Fibroblast of lung (primary cell): Measurements from ENCODE around the gene USP53. TPM values are rescaled to one million over a fixed set of nuclear protein-coding genes. Genes with fewer than 3 reads are reported as not detected.

ENCODE experiments used
- DNase-seq, 2 donors: peaks; one replicate each; pipeline versions ENCODE4 v3.0.0 to v3.0.0-alpha.2; 2010; ENCODE audit warnings: low read depth in 2 of 2
- H2AFZ ChIP-seq: 2 replicates; pipeline ENCODE4 v1.5.1; 2012; ENCODE audit warnings: low read length, control low read depth, inconsistent platforms
- H3K27ac ChIP-seq: 2 replicates; pipeline ENCODE4 v1.5.1; 2011; ENCODE audit warnings: low read length, control low read depth; ENCODE audit not compliant: insufficient read depth
- H3K27me3 ChIP-seq: 2 replicates; pipeline ENCODE4 v1.5.1; 2011; ENCODE audit warnings: mild to moderate bottlenecking, low read length; ENCODE audit not compliant: control insufficient read depth, insufficient read depth
- H3K36me3 ChIP-seq: 2 replicates; pipeline ENCODE4 v1.5.1; 2011; ENCODE audit warnings: low read length; ENCODE audit not compliant: control insufficient read depth, insufficient read depth
- H3K4me1 ChIP-seq: 2 replicates; pipeline ENCODE4 v1.5.1; 2011; ENCODE audit warnings: low read length; ENCODE audit not compliant: control insufficient read depth, insufficient read depth; ENCODE audit errors: extremely low read depth
- H3K4me2 ChIP-seq: 2 replicates; pipeline ENCODE4 v1.5.1; 2011; ENCODE audit warnings: low read length, control low read depth; ENCODE audit not compliant: insufficient read depth; ENCODE audit errors: extremely low read depth
- H3K4me3 ChIP-seq, 4 experiments: fragments of 200-600 bp in 1 of 4; sonication (generic) in 1 of 4; replicated peaks in 1 of 4; 2 replicates each; pipeline ENCODE4 v1.5.1; 2011 to 2016; ENCODE audit warnings: low read length in 4 of 4, low read depth in 3 of 4, mild to moderate bottlenecking in 3 of 4, control low read depth in 2 of 4, inconsistent platforms in 1 of 4, mixed read lengths in 1 of 4; ENCODE audit not compliant: insufficient read depth in 1 of 4; ENCODE audit errors: control extremely low read depth in 1 of 4
- H3K79me2 ChIP-seq: 2 replicates; pipeline ENCODE4 v1.5.1; 2012; ENCODE audit warnings: mild to moderate bottlenecking, low read length, inconsistent platforms; ENCODE audit not compliant: control insufficient read depth, insufficient read depth
- H3K9ac ChIP-seq: 2 replicates; pipeline ENCODE4 v1.5.1; 2011; ENCODE audit warnings: mild to moderate bottlenecking, low read length, control low read depth; ENCODE audit not compliant: insufficient read depth
- H3K9me3 ChIP-seq: 2 replicates; pipeline ENCODE4 v1.5.1; 2012; ENCODE audit warnings: low read depth, low read length; ENCODE audit not compliant: control insufficient read depth, insufficient read depth
- H4K20me1 ChIP-seq: 2 replicates; pipeline ENCODE4 v1.5.1; 2011; ENCODE audit warnings: low read length; ENCODE audit not compliant: control insufficient read depth, insufficient read depth; ENCODE audit errors: extremely low read depth
- CTCF ChIP-seq, 2 donors: IDR thresholded peaks in 1 of 2; conservative IDR thresholded peaks in 1 of 2; 1 replicate in 1 of 2; 2 replicates in 1 of 2; pipeline ENCODE4 v1.5.1; 2011 to 2012; ENCODE audit warnings: low read length in 2 of 2, control low read depth in 1 of 2, inconsistent platforms in 1 of 2, low read depth in 1 of 2, mild to moderate bottlenecking in 1 of 2
- EZH2 ChIP-seq: IDR thresholded peaks from 2 replicates; pipeline ENCODE4 v1.5.1; 2012; ENCODE audit warnings: low read length, control low read depth, mild to moderate bottlenecking; ENCODE audit errors: missing control alignments
- polyA plus RNA-seq, 2 donors: library from polyadenylated mRNA; depleted of rRNA in 1 of 2; stranded (reverse) in 1 of 2; unstranded in 1 of 2; fragments of >200 nt; gene quantifications; 2 replicates each; pipeline ENCODE4 v1.2.1, GENCODE V29; 2011 to 2012; ENCODE audit warnings: missing spikeins in 1 of 2
- total RNA-seq: library from RNA; depleted of rRNA; stranded (reverse); fragments of >200 nt; gene quantifications from 2 replicates; pipeline ENCODE4 v1.2.1, GENCODE V29; 2014

The USP53 gene
- total and polyA plus RNA-seq, 2 donors (not counting 1 experiment from before 2014, with no cell fraction given), result 55.7 to 102 TPM

GRCh38 chr4:119289313-119289712, 76.8 kb downstream of the USP53 start:
- Histone ChIP-seq H4K20me1 (no peaks in the 10 kb centered on the region), H2AFZ (no peak overlapping the region), H3K79me2 (no peaks in the 10 kb centered on the region), H3K27ac (no peak overlapping the region), H3K4me1 (no peaks in the 10 kb centered on the region), H3K4me3 (no peak overlapping the region), H3K27me3 (no peaks in the 10 kb centered on the region), H3K4me2 (no peak overlapping the region), H3K9ac (no peak overlapping the region), H3K9me3 (no peaks in the 10 kb centered on the region), H3K36me3 (peaks cover 2% of the 10 kb centered on the region)
- DNase-seq, result no peak
- TF ChIP-seq EZH2 (no peak), CTCF (conservative IDR thresholded peaks at IDR 0.05 in 1 of 2, IDR thresholded peaks at IDR 0.05 in 1 of 2; ENCODE audit: low read depth in 1 of 2, low read length in 2 of 2) (no peak)

DNA sequence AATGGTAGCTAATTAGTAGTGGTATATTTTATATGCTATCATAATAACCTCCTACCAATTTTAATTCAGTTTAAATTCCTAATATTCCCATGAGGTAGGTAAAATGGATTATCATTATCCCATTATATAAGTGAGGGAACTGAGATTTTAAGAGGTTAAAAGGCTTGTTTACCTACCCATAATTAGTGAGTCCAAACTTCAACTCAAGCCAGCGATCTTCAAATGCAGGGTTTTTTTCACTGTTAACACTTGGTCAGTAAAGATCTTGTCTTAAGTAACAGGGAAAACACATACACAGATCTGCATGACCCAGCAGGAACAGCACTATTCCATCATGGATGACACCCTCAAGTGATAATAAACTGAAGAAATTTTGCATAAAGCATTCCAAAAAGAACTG, 78.1 kb downstream of the USP53 start:
- H3K4me3 ChIP-seq, result no peak overlapping the region
- H3K9ac ChIP-seq, result no peak overlapping the region
- H2AFZ ChIP-seq, result no peak overlapping the region
- no peak overlapping the region for H3K4me2 ChIP-seq
- no peaks in the 10 kb centered on the region for H4K20me1 ChIP-seq
- H3K9me3 ChIP-seq, result no peaks in the 10 kb centered on the region
- TF ChIP-seq EZH2 (no peak), CTCF (conservative IDR thresholded peaks at IDR 0.05 in 1 of 2, IDR thresholded peaks at IDR 0.05 in 1 of 2; ENCODE audit: low read depth in 1 of 2, low read length in 2 of 2) (no peak)
- no peak overlapping the region for H3K27ac ChIP-seq
- no peaks in the 10 kb centered on the region for H3K79me2 ChIP-seq
- H3K27me3 ChIP-seq, result no peaks in the 10 kb centered on the region
- H3K4me1 ChIP-seq, result no peaks in the 10 kb centered on the region
- no peak for DNase-seq
- peaks cover 2% of the 10 kb centered on the region for H3K36me3 ChIP-seq

- H3K27me3 ChIP-seq, result no peaks in the 10 kb centered on the region
- H3K4me2 ChIP-seq, result no peak overlapping the region
- no peak overlapping the region for H3K4me3 ChIP-seq
- no peaks in the 10 kb centered on the region for H3K9me3 ChIP-seq
- TF ChIP-seq CTCF (conservative IDR thresholded peaks at IDR 0.05 in 1 of 2, IDR thresholded peaks at IDR 0.05 in 1 of 2; ENCODE audit: low read depth in 1 of 2, low read length in 2 of 2) (no peak), EZH2 (no peak)
- peaks cover 3% of the 10 kb centered on the region for H3K4me1 ChIP-seq
- peaks cover 5% of the 10 kb centered on the region for H3K36me3 ChIP-seq
- no peak overlapping the region for H3K27ac ChIP-seq
- no peak overlapping the region for H3K9ac ChIP-seq
- H2AFZ ChIP-seq, result no peak overlapping the region
- no peak for DNase-seq
- H3K79me2 ChIP-seq, result peaks cover 35% of the 10 kb centered on the region
- H4K20me1 ChIP-seq, result no peaks in the 10 kb centered on the region
Observed at GRCh38 chr4:119296356-119296755, 83.8 kb downstream of the USP53 start.
